HG03066 (cell line): ENCODE measurements around the gene LCA5.
"Not testable (repeated sequence)": the region's sequence is repeated elsewhere in the genome, so short reads cannot be mapped to it uniquely, and the experiment has no call there.

Source experiments
- ATAC-seq: cut with Tn5 transposase; IDR thresholded peaks from one replicate; pipeline ENCODE4 v1.9.1; 2021; ENCODE audit warnings: low read depth; ENCODE audit not compliant: unreplicated experiment

Gene LCA5

GRCh38 chr6:79536954-79537747 is at the start of gene LCA5:
TSS of gene LCA5 (minus strand) at chr6:79537430. CDS start at chr6:79518894, 18,536 bp downstream.
- peak; percentile 100 for ATAC-seq

GRCh38 chr6:79586548-79586947 is 49.3 kb upstream of the LCA5 start:
- no peak for ATAC-seq

- no peak for ATAC-seq
Observed at GRCh38 chr6:79584332-79584731, 47.1 kb upstream of the LCA5 start.

GRCh38 chr6:79577926-79578325 is 40.7 kb upstream of the LCA5 start:
- ATAC-seq = not testable (repeated sequence)

GRCh38 chr6:79574630-79575225 is 37.5 kb upstream of the LCA5 start:
- no peak for ATAC-seq

- no peak for ATAC-seq
Observed at GRCh38 chr6:79574174-79574573, 36.9 kb upstream of the LCA5 start.

- peak; percentile 30 for ATAC-seq
Observed at GRCh38 chr6:79571030-79571367, 33.8 kb upstream of the LCA5 start.

GRCh38 chr6:79570129-79571029 is 33.1 kb upstream of the LCA5 start:
- ATAC-seq = peak; percentile 77

- no peak for ATAC-seq
Observed at GRCh38 chr6:79568996-79569395, 31.8 kb upstream of the LCA5 start.

- no peak for ATAC-seq
Observed at GRCh38 chr6:79564636-79565035, 27.4 kb upstream of the LCA5 start.

GRCh38 chr6:79559706-79560105 is 22.5 kb upstream of the LCA5 start:
- no peak for ATAC-seq

- no peak for ATAC-seq
Observed at GRCh38 chr6:79557673-79558467, 20.6 kb upstream of the LCA5 start.

GRCh38 chr6:79554305-79554704 is 17.1 kb upstream of the LCA5 start:
- ATAC-seq = no peak

- no peak for ATAC-seq
Observed at GRCh38 chr6:79551401-79551800, 14.2 kb upstream of the LCA5 start.

- ATAC-seq = no peak
Observed at GRCh38 chr6:79548304-79548703, 11.1 kb upstream of the LCA5 start.

GRCh38 chr6:79546186-79546585 is 9.0 kb upstream of the LCA5 start:
- ATAC-seq = no peak

GRCh38 chr6:79544939-79545450 is 7.8 kb upstream of the LCA5 start:
- ATAC-seq = peak; percentile 85

GRCh38 chr6:79544299-79544927 is 7.2 kb upstream of the LCA5 start:
- ATAC-seq = peak; percentile 51

GRCh38 chr6:79543886-79544285 is 6.7 kb upstream of the LCA5 start:
- peak; percentile 6 for ATAC-seq

GRCh38 chr6:79543411-79543810 is 6.2 kb upstream of the LCA5 start:
- ATAC-seq = no peak
